Measurements from ENCODE around the gene MSGN1. TPM values are rescaled to one million over a fixed set of nuclear protein-coding genes. Genes with fewer than 3 reads are reported as not detected.

The MSGN1 gene
- total RNA-seq, 1 experiment from 2014 or later, result not detected

- H3K79me2 ChIP-seq (ENCODE audit: insufficient read depth, low read length), result no peaks in the 10 kb centered on the region
- no peaks in the 10 kb centered on the region for H3K27me3 ChIP-seq (ENCODE audit: insufficient read depth, low read length)
- WGBS (ENCODE audit: extremely low coverage, insufficient read length, low lambda C conversion rate), result no CpG with 5 or more reads among the region's 2 CpGs
- H3K4me1 Mint-ChIP-seq, result peaks cover 5 to 6% of the 10 kb centered on the region in 2 experiments
- no peak overlapping the region for H3T11ph ChIP-seq (ENCODE audit: low read length)
- H3K14ac ChIP-seq (ENCODE audit: insufficient read depth, low read length), result no peak overlapping the region
- H2BK5ac ChIP-seq (ENCODE audit: insufficient read length, low read length), result no peak overlapping the region
- no peaks in the 10 kb centered on the region for H3K23me2 ChIP-seq (ENCODE audit: insufficient read length, low read depth, low read length, poor library complexity, severe bottlenecking)
- H4K91ac ChIP-seq (ENCODE audit: insufficient read length, low read depth, low read length), result no peak overlapping the region
- no peaks in the 10 kb centered on the region for H3K9me3 Mint-ChIP-seq
- H4K20me1 ChIP-seq (ENCODE audit: control insufficient read depth, insufficient read depth, insufficient read length), result no peaks in the 10 kb centered on the region
- no peak overlapping the region for H2BK20ac ChIP-seq (ENCODE audit: low read depth, low read length, poor library complexity, severe bottlenecking)
- H2BK15ac ChIP-seq (ENCODE audit: low read depth, low read length), result no peak overlapping the region
- H3K9ac ChIP-seq (ENCODE audit: extremely low read depth, insufficient read length, low read length), result no peak overlapping the region
- H3K27ac ChIP-seq (ENCODE audit: insufficient read length, low read depth, low read length), result no peak overlapping the region
- no peak for TF ChIP-seq CTCF (conservative IDR thresholded peaks at IDR 0.05)
- no peak overlapping the region for H4K5ac ChIP-seq (ENCODE audit: insufficient read length, low read depth, low read length)
- no peak overlapping the region for H3K23ac ChIP-seq (ENCODE audit: insufficient read length, low read depth, low read length)
- no peak overlapping the region for H2BK12ac ChIP-seq (ENCODE audit: insufficient read length, low read depth, low read length)
- DNase-seq, result no peak
- no peaks in the 10 kb centered on the region for H3K79me1 ChIP-seq (ENCODE audit: insufficient read depth, low read depth, low read length, poor library complexity, severe bottlenecking)
- H2BK120ac ChIP-seq (ENCODE audit: low read depth, low read length, poor library complexity, severe bottlenecking), result no peak overlapping the region
- no peak overlapping the region for H4K8ac ChIP-seq (replicated peaks; ENCODE audit: insufficient read length, low read depth, low read length)
- no peak overlapping the region for H3K27ac Mint-ChIP-seq
- H3K4ac ChIP-seq (ENCODE audit: low read depth, low read length), result no peak overlapping the region
- no peaks in the 10 kb centered on the region for H3K4me1 ChIP-seq (ENCODE audit: insufficient read depth, low read length)
- peaks cover 27% of the 10 kb centered on the region for H3K27me3 Mint-ChIP-seq (ENCODE audit: low read depth)
- no peaks in the 10 kb centered on the region for H3K36me3 Mint-ChIP-seq (ENCODE audit: insufficient read depth in 1 of 3, low read depth in 3 of 3)
- no peak overlapping the region for H3K56ac ChIP-seq (ENCODE audit: insufficient read length, low read depth, low read length)
- H3K18ac ChIP-seq (ENCODE audit: insufficient read length, low read depth, low read length), result no peak overlapping the region
- H3K4me3 Mint-ChIP-seq, result no peak overlapping the region
- H2AK5ac ChIP-seq (ENCODE audit: insufficient read length, low read length), result no peak overlapping the region
- H3K9me3 ChIP-seq (ENCODE audit: control insufficient read depth, low read depth, low read length), result no peaks in the 10 kb centered on the region
- no peak overlapping the region for H2AFZ ChIP-seq (ENCODE audit: low read length)
- no peak overlapping the region for H3K4me2 ChIP-seq (ENCODE audit: insufficient read depth, insufficient read length, low read length)
Observed at GRCh38 chr2:17835516-17835915, 19.3 kb downstream of the MSGN1 start.

Data from H9 (cell line).